SH-SY5Y (cell line): Measurements from ENCODE around the gene TTI1.

Source experiments
- GATA2 ChIP-seq: IDR thresholded peaks from 2 replicates; pipeline ENCODE4 v1.6.1; 2011; ENCODE audit warnings: mild to moderate bottlenecking, low read depth, low read length
- GATA3 ChIP-seq: IDR thresholded peaks from 2 replicates; pipeline ENCODE4 v1.6.1; 2011; ENCODE audit warnings: low read depth, mild to moderate bottlenecking, low read length, moderate library complexity

- TF ChIP-seq GATA2: no peak
- no peak for TF ChIP-seq GATA3
Observed at GRCh38 chr20:37947943-37948342, 85.3 kb downstream of the TTI1 start.
